HepG2 (cell line): ENCODE data around the gene MCFD2. TPM values are rescaled to one million over a fixed set of nuclear protein-coding genes. Genes with fewer than 3 reads are reported as not detected.
A peak's percentile ranks its signal among the peaks of the same experiment; 100 is the strongest.

Experiments used
- AKAP8 ChIP-seq: sonication (generic); formaldehyde crosslinking; IDR thresholded peaks from 2 replicates; pipeline ENCODE4 v1.5.1; 2020; ENCODE audit warnings: mild to moderate bottlenecking, missing genetic modification reagents
- CBFB ChIP-seq: sonication (generic); formaldehyde crosslinking; IDR thresholded peaks from 2 replicates; pipeline ENCODE4 v1.4.0; 2020; ENCODE audit warnings: missing genetic modification reagents
- GTF3A ChIP-seq: sonication (generic); formaldehyde crosslinking; conservative IDR thresholded peaks from 2 replicates; pipeline ENCODE4 v1.4.0; 2020; ENCODE audit warnings: mild to moderate bottlenecking, missing genetic modification reagents
- HIC2 ChIP-seq: sonication (generic); formaldehyde crosslinking; IDR thresholded peaks from 2 replicates; pipeline ENCODE4 v1.9.0; 2022; ENCODE audit warnings: low read depth, missing genetic modification reagents
- MED13 ChIP-seq: sonication (generic); formaldehyde crosslinking; IDR thresholded peaks from 2 replicates; pipeline ENCODE4 v1.5.0; 2020; ENCODE audit warnings: missing genetic modification reagents
- NFRKB ChIP-seq: fragments of 450-650 bp; IDR thresholded peaks from 2 replicates; pipeline ENCODE4 v1.6.1; 2017
- PAX8 ChIP-seq: sonication (generic); formaldehyde crosslinking; IDR thresholded peaks from 2 replicates; pipeline ENCODE4 v1.8.0; 2022; ENCODE audit warnings: mild to moderate bottlenecking, missing genetic modification reagents, borderline replicate concordance
- POLR2A ChIP-seq, 2 experiments: IDR thresholded peaks; 2 replicates each; pipeline ENCODE4 v1.6.1; 2011; ENCODE audit warnings: low read depth in 2 of 2, low read length in 2 of 2, mild to moderate bottlenecking in 1 of 2, moderate library complexity in 1 of 2; ENCODE audit not compliant: insufficient read depth in 1 of 2
- RFX5 ChIP-seq: IDR thresholded peaks from 2 replicates; pipeline ENCODE4 v1.6.1; 2011; ENCODE audit warnings: low read depth, low read length, improper control_type of control experiment
- SRSF9 ChIP-seq: fragments of 200-400 bp; formaldehyde crosslinking; IDR thresholded peaks from 2 replicates; pipeline ENCODE4 v1.6.1; 2018; ENCODE audit warnings: borderline replicate concordance, mild to moderate bottlenecking, low read depth, low read length; ENCODE audit not compliant: insufficient read depth, poor library complexity, severe bottlenecking
- TFAP4 ChIP-seq: sonication (generic); IDR thresholded peaks from 2 replicates; pipeline ENCODE4 v1.6.1; 2016; ENCODE audit warnings: low read depth, borderline replicate concordance
- WIZ ChIP-seq: sonication (generic); formaldehyde crosslinking; IDR thresholded peaks from 2 replicates; pipeline ENCODE4 v1.5.1; 2020; ENCODE audit warnings: mild to moderate bottlenecking, missing genetic modification reagents
- ZFYVE20 ChIP-seq: sonication (generic); formaldehyde crosslinking; IDR thresholded peaks from 2 replicates; pipeline ENCODE4 v1.8.0; 2023; ENCODE audit warnings: low read depth, mild to moderate bottlenecking, moderate library complexity, missing genetic modification reagents, borderline replicate concordance
- ZNF224 ChIP-seq: sonication (generic); formaldehyde crosslinking; IDR thresholded peaks from 2 replicates; pipeline ENCODE4 v1.5.0; 2020; ENCODE audit warnings: mild to moderate bottlenecking, missing genetic modification reagents
- ZNF24 ChIP-seq: fragments of 450-650 bp; IDR thresholded peaks from 2 replicates; pipeline ENCODE4 v1.6.1; 2017; ENCODE audit warnings: antibody characterized with exemption, mild to moderate bottlenecking
- ZNF432 ChIP-seq: sonication (generic); formaldehyde crosslinking; IDR thresholded peaks from 2 replicates; pipeline ENCODE4 v1.5.0; 2020; ENCODE audit warnings: missing genetic modification reagents, mild to moderate bottlenecking, borderline replicate concordance
- ZNF563 ChIP-seq: sonication (generic); formaldehyde crosslinking; IDR thresholded peaks from 2 replicates; pipeline ENCODE4 v1.8.0; 2022; ENCODE audit warnings: mild to moderate bottlenecking, moderate library complexity, missing genetic modification reagents
- ZNF589 ChIP-seq: sonication (generic); formaldehyde crosslinking; conservative IDR thresholded peaks from 2 replicates; pipeline ENCODE4 v1.8.0; 2022; ENCODE audit warnings: mild to moderate bottlenecking, moderate library complexity, missing genetic modification reagents
- ZNF615 ChIP-seq: sonication (generic); formaldehyde crosslinking; IDR thresholded peaks from 2 replicates; pipeline ENCODE4 v1.5.0; 2020; ENCODE audit warnings: mild to moderate bottlenecking, missing genetic modification reagents, borderline replicate concordance
- ZNF724P ChIP-seq: sonication (generic); formaldehyde crosslinking; IDR thresholded peaks from 2 replicates; pipeline ENCODE4 v1.8.0; 2022; ENCODE audit warnings: missing genetic modification reagents, borderline replicate concordance
- ZNF850 ChIP-seq: sonication (generic); formaldehyde crosslinking; conservative IDR thresholded peaks from 2 replicates; pipeline ENCODE4 v1.9.0; 2021; ENCODE audit warnings: mild to moderate bottlenecking, missing genetic modification reagents
- ZNF883 ChIP-seq: sonication (generic); formaldehyde crosslinking; IDR thresholded peaks from 2 replicates; pipeline ENCODE4 v1.5.1; 2020; ENCODE audit warnings: mild to moderate bottlenecking, missing genetic modification reagents; ENCODE audit errors: not compliant biosample characterization
- ZSCAN22 ChIP-seq: sonication (generic); formaldehyde crosslinking; IDR thresholded peaks from 2 replicates; pipeline ENCODE4 v1.4.0; 2020; ENCODE audit warnings: mild to moderate bottlenecking, missing genetic modification reagents
- polyA plus RNA-seq, 8 experiments: library from polyadenylated mRNA; depleted of rRNA in 3 of 8; stranded (reverse) in 7 of 8; unstranded in 1 of 8; fragments of >200 nt; fragmentation: Illumina TruSeq in 4 of 8; extraction: Trizol in 4 of 8; gene quantifications; 2 replicates each; pipeline versions ENCODE4 v1.2.1 to v1.2.3, GENCODE V29; 2011 to 2016; ENCODE audit warnings: low read depth in 4 of 8, missing spikeins in 1 of 8, mixed read lengths in 1 of 8; ENCODE audit not compliant: insufficient read depth in 1 of 8
- total RNA-seq, 5 experiments: library from RNA; depleted of rRNA; stranded (reverse); fragments of >200 nt; fragmentation: Illumina TruSeq; extraction: Trizol; gene quantifications; 2 replicates each; pipeline ENCODE4 v1.2.3, GENCODE V29; 2016; ENCODE audit warnings: low read depth in 1 of 5
- TF ChIP-seq, protein P1 (sequence below): fragments of 450-650 bp; IDR thresholded peaks from 2 replicates; pipeline ENCODE4 v1.6.1; 2016
- TF ChIP-seq, protein P2 (sequence below): sonication (generic); formaldehyde crosslinking; IDR thresholded peaks from 2 replicates; pipeline ENCODE4 v1.4.0; 2020; ENCODE audit warnings: missing genetic modification reagents

Gene MCFD2
- total and polyA plus RNA-seq, 2 of the 13 experiments (the other 11 are each of a cell fraction or from before 2014, with no cell fraction given) = 183 to 232 TPM

GRCh38 chr2:46954951-46955571, 39.5 kb upstream of the MCFD2 start (continued):
- no peak for TF ChIP-seq CBFB (CRISPR knock-in tag)
- no peak for TF ChIP-seq ZNF724P (CRISPR knock-in tag)
- TF ChIP-seq GTF3A (CRISPR knock-in tag) = no peak
- TF ChIP-seq, protein P1, sequence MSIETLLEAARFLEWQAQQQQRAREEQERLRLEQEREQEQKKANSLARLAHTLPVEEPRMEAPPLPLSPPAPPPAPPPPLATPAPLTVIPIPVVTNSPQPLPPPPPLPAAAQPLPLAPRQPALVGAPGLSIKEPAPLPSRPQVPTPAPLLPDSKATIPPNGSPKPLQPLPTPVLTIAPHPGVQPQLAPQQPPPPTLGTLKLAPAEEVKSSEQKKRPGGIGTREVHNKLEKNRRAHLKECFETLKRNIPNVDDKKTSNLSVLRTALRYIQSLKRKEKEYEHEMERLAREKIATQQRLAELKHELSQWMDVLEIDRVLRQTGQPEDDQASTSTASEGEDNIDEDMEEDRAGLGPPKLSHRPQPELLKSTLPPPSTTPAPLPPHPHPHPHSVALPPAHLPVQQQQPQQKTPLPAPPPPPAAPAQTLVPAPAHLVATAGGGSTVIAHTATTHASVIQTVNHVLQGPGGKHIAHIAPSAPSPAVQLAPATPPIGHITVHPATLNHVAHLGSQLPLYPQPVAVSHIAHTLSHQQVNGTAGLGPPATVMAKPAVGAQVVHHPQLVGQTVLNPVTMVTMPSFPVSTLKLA = peak; percentile 58
- TF ChIP-seq ZSCAN22 (CRISPR knock-in tag) = no peak
- no peak for TF ChIP-seq PAX8 (CRISPR knock-in tag)
- 0 out of 2 replicates have a peak, but pooled peaks have one; percentile 20 for TF ChIP-seq MED13 (CRISPR knock-in tag)
- TF ChIP-seq AKAP8 = no peak
- no peak for TF ChIP-seq ZNF24
- no peak for TF ChIP-seq ZNF883 (CRISPR knock-in tag)
- TF ChIP-seq TFAP4 = no peak
- no peak for TF ChIP-seq RFX5
- no peak for TF ChIP-seq ZNF224 (CRISPR knock-in tag)
- no peak for TF ChIP-seq ZNF563 (CRISPR knock-in tag)
- TF ChIP-seq SRSF9 = no peak
- no peak for TF ChIP-seq ZNF850 (CRISPR knock-in tag)
- TF ChIP-seq ZNF615 (CRISPR knock-in tag) = no peak
- no peak for TF ChIP-seq NFRKB
- TF ChIP-seq POLR2A (IDR thresholded peaks at IDR 0.05; ENCODE audit: insufficient read depth in 1 of 2, low read depth in 2 of 2, low read length in 2 of 2) = no peak
- TF ChIP-seq ZNF432 (CRISPR knock-in tag) = no peak
- TF ChIP-seq HIC2 = no peak
- TF ChIP-seq WIZ = no peak
- no peak for TF ChIP-seq ZFYVE20 (CRISPR knock-in tag)
- TF ChIP-seq, protein P2, sequence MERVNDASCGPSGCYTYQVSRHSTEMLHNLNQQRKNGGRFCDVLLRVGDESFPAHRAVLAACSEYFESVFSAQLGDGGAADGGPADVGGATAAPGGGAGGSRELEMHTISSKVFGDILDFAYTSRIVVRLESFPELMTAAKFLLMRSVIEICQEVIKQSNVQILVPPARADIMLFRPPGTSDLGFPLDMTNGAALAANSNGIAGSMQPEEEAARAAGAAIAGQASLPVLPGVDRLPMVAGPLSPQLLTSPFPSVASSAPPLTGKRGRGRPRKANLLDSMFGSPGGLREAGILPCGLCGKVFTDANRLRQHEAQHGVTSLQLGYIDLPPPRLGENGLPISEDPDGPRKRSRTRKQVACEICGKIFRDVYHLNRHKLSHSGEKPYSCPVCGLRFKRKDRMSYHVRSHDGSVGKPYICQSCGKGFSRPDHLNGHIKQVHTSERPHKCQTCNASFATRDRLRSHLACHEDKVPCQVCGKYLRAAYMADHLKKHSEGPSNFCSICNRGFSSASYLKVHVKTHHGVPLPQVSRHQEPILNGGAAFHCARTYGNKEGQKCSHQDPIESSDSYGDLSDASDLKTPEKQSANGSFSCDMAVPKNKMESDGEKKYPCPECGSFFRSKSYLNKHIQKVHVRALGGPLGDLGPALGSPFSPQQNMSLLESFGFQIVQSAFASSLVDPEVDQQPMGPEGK (CRISPR knock-in tag) = no peak; the same call in 1 of the 2 replicates
- TF ChIP-seq ZNF589 = no peak
